ENCODE results near the gene CUBN. TPM values are rescaled to one million over a fixed set of nuclear protein-coding genes. Genes with fewer than 3 reads are reported as not detected.

CUBN gene
- total and polyA plus RNA-seq, 8 donors = 0.28 to 1.3 (median 0.66) TPM

DNA sequence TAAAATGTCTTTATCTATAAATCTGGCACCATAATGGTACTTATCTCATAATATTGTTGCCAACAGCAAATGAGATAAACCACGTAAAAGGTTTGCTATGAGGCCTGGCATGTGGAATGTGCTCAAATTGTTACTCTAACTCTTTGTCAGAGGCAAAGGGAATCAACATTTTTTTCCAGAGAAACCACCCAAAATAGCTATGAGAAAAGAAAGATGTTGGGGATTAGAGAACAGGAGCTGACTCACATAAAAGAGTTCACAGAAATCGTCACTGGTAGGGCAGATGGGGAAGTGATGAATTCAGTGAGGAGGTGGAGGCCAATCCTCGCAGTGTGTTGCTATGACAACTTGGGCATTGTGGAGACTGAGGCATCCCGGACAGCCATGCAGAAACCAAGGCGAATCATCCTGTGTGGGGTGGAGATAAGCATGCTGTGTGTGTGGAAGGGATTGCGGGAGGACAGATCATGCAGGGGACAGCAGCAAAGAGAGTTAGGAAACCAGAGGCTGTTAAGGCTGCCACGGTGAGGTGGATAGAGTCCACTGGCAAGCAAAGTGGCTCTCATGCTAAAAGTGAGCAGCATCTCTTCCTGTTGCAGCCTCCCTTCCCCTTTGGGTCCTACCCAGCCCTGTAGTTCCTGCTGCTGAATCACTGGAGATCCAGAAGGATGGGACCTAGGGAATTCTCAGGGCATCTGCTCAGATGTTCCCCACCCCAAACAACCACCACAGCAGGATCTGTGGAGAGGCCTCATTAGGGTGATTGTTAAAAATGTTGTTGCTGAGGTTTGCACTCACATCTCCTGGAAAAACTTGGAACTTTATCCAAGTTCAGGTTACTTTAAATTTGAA is 103.9 kb downstream of the CUBN start:
- ATAC-seq = peak in 3 of 4 donors; percentile 59 to 69 (median 66)
- no peak for FAIRE-seq
- Histone ChIP-seq H3K9me3 (no peaks in the 10 kb centered on the region), H3K27ac (peak overlapping the region in 2 of 4 donors; percentile 23 to 46), H3K4me1 (peaks cover 0 to 9% (median 0%) of the 10 kb centered on the region in 3 donors), H3K4me3 (no peak overlapping the region), H3K36me3 (no peaks in the 10 kb centered on the region), H3K27me3 (no peaks in the 10 kb centered on the region)
- intact Hi-C loops (cut with DNase I) = no loop called here
- DNase-seq = peak in 1 of 6 donors; percentile 37
- TF ChIP-seq CTCF (IDR thresholded peaks at IDR 0.05) = no peak
- 69 to 70% methylated on average over 7 of the region's 7 CpGs for WGBS, 2 donors

- Histone ChIP-seq H3K9me3 (no peaks in the 10 kb centered on the region), H3K36me3 (no peaks in the 10 kb centered on the region), H3K4me1 (peaks cover 0 to 8% (median 0%) of the 10 kb centered on the region in 3 donors), H3K27ac (no peak overlapping the region), H3K27me3 (no peaks in the 10 kb centered on the region), H3K4me3 (no peak overlapping the region)
- DNase-seq = no peak
- TF ChIP-seq CTCF (IDR thresholded peaks at IDR 0.05) = no peak
- intact Hi-C loops (cut with DNase I) = no loop called here
- no peak for FAIRE-seq
- no peak for ATAC-seq
- WGBS, 2 donors = 86 to 92% methylated on average over 4 of the region's 4 CpGs
These were observed 105.2 kb downstream of the CUBN start for GRCh38 chr10:17024461-17024860.

GRCh38 chr10:17023386-17024298 is 106.0 kb downstream of the CUBN start:
- H3K27ac ChIP-seq = peak overlapping the region in 2 of 4 donors; percentile 28 to 39
- FAIRE-seq (peak; percentile 51), ATAC-seq (peak in 3 of 4 donors; percentile 73 to 87 (median 82)), DNase-seq (peak in 1 of 6 donors; percentile 52)
- intact Hi-C loops (cut with DNase I) = no loop called here
- no peaks in the 10 kb centered on the region for H3K27me3 ChIP-seq
- TF ChIP-seq CTCF (IDR thresholded peaks at IDR 0.05) = no peak
- no peak overlapping the region for H3K4me3 ChIP-seq
- 58 to 62% methylated on average over 13 of the region's 13 CpGs for WGBS, 2 donors
- H3K4me1 ChIP-seq = peaks cover 0 to under 1% (median 0%) of the 10 kb centered on the region in 3 donors
- no peaks in the 10 kb centered on the region for H3K9me3 ChIP-seq
- no peaks in the 10 kb centered on the region for H3K36me3 ChIP-seq

GRCh38 chr10:17022896-17023295 is 106.7 kb downstream of the CUBN start:
- Histone ChIP-seq H3K4me3 (no peak overlapping the region), H3K27me3 (no peaks in the 10 kb centered on the region), H3K9me3 (no peaks in the 10 kb centered on the region), H3K36me3 (no peaks in the 10 kb centered on the region), H3K4me1 (no peaks in the 10 kb centered on the region), H3K27ac (no peak overlapping the region)
- ATAC-seq (no peak), FAIRE-seq (no peak), DNase-seq (no peak)
- intact Hi-C loops (cut with DNase I) = no loop called here
- TF ChIP-seq CTCF (IDR thresholded peaks at IDR 0.05) = no peak
- WGBS, 2 donors = 86 to 92% methylated on average over 6 of the region's 6 CpGs

All from pancreas (tissue), 10 donors.